ENCODE data around the gene STK16. TPM values are rescaled to one million over a fixed set of nuclear protein-coding genes. Genes with fewer than 3 reads are reported as not detected.

STK16 gene
- total and polyA plus RNA-seq, 2 of the 13 experiments (the other 11 are each of a cell fraction or from before 2014, with no cell fraction given) = 28.0 to 50.9 TPM

GRCh38 chr2:219294356-219295351, 49.4 kb downstream of the STK16 start (continued):
- TF ChIP-seq SKI (IDR thresholded peaks at IDR 0.05; ENCODE audit: partially characterized antibody) = peak; percentile 19
- TF ChIP-seq TSC22D2 (CRISPR knock-in tag; IDR thresholded peaks at IDR 0.05; ENCODE audit: borderline replicate concordance) = peak; percentile 93; the same call in 1 of the 2 replicates
- TF ChIP-seq ZC3H4 (CRISPR knock-in tag; IDR thresholded peaks at IDR 0.05; ENCODE audit: borderline replicate concordance) = peak; percentile 63; the same call in 1 of the 2 replicates
- TF ChIP-seq HNRNPH1 (optimal IDR thresholded peaks at IDR 0.05; ENCODE audit: low read depth, low read length) = no peak
- TF ChIP-seq AFF4 (CRISPR knock-in tag; IDR thresholded peaks at IDR 0.05) = peak; percentile 77; the same call in 1 of the 2 replicates
- TF ChIP-seq TOE1 (CRISPR knock-in tag; IDR thresholded peaks at IDR 0.05) = peak; percentile 84; the same call in 1 of the 2 replicates
- TF ChIP-seq SNAPC2 (CRISPR knock-in tag; IDR thresholded peaks at IDR 0.05) = no peak; the same call in 1 of the 2 replicates
- no peak for TF ChIP-seq NONO (IDR thresholded peaks at IDR 0.05)
- TF ChIP-seq NONO (CRISPR knock-in tag; conservative IDR thresholded peaks at IDR 0.05) = peak; percentile 90; the same call in 1 of the 2 replicates
- peak; percentile 81 for TF ChIP-seq ZNF770 (CRISPR knock-in tag; IDR thresholded peaks at IDR 0.05)
- peak; percentile 59; the same call in 1 of the 2 replicates for TF ChIP-seq PAXIP1 (CRISPR knock-in tag; conservative IDR thresholded peaks at IDR 0.05)
- TF ChIP-seq KDM2A (CRISPR knock-in tag; IDR thresholded peaks at IDR 0.05; ENCODE audit: borderline replicate concordance, low read depth) = peak; percentile 98
- peak; percentile 33; the same call in 1 of the 2 replicates for TF ChIP-seq FOXP4 (CRISPR knock-in tag; IDR thresholded peaks at IDR 0.05)
- peak; percentile 66; the same call in 1 of the 2 replicates for TF ChIP-seq ZNF225 (CRISPR knock-in tag; IDR thresholded peaks at IDR 0.05)
- TF ChIP-seq RBM39 (IDR thresholded peaks at IDR 0.05; ENCODE audit: low read depth, low read length, poor library complexity, severe bottlenecking) = peak; percentile 91
